NOMO-1 (cell line): ENCODE measurements around the gene ZC3H7B.

ENCODE experiments used
- DNase-seq, 2 experiments: peaks; one replicate each; lab custom pipeline; 2025; ENCODE audit not compliant: unreplicated experiment in 2 of 2; lab: John Stamatoyannopoulos, UW

The ZC3H7B gene

DNA sequence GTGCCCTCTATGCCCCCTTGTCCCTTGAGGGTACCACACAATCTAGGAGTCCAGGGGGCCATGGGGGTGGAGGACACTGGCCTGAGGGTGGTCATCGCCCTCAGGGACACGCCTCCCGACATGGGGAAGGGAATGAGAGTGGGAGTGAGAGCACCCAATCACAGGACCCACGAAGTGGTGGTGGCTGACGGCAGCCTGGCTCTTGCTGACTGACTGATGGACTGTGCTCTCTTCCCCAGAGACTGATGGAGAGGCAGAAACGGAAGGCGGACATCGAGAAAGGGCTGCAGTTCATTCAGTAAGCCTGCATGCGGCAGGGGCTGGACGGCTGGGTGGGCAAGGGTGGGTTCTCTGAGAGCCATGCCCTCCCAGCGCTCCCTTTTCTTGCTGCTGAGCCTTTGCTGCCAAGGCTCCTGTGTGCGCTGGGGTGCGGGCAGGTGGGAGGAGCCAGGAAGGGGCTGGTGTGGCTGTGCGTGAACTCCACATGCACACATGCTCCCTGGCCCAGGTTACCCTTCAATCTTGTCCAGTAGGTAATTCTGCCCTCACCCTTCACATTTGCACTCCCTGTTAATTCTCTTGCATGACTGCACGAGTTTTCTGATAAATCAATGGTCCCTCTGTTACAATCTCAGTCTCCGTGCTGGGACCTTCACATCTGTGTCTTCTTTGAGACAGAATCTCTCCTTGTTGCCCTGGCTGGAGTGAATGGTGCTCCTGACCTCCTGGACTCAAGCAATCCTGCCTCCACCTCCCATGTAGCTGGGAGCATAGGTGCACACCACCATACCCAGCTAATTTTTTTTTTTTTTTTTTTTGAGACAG, 19.3 kb downstream of the ZC3H7B start:
- DNase-seq, result no peak

DNA sequence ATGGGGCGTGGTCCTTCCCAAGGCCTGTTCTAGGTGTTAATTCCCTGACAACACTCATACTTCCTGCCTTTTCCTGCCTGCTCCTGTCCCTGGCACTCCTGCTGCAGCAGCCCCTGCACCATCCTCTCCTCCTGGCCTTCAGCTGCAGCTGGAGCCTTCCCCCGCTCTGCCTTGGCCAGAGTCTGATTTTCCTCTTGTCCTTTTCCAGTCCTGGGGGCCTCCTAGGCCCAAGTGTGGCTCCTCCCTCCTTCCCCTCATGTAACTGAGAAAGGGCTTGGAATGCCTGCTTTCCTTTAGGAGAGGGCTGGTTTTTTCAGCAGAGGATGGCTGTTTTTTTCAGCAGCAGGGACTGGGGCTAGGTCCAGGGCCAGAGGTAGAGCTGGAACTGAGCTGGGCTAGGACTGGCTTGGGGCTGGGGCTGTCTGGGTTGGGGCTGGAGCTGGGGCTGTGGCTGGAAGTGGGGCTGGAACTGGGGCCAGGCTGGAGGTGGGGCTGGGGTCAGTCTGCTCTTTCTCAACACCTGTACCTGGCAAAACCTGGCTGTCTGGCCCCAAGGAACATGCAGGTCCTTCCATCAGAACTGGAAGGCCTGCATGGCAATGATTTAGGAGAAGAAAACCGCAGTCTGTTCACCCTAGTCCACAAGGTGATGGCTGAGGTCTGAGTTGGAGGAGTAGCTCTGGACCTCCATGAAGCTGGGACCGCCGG, 23.6 kb downstream of the ZC3H7B start:
- DNase-seq, result no peak

DNA sequence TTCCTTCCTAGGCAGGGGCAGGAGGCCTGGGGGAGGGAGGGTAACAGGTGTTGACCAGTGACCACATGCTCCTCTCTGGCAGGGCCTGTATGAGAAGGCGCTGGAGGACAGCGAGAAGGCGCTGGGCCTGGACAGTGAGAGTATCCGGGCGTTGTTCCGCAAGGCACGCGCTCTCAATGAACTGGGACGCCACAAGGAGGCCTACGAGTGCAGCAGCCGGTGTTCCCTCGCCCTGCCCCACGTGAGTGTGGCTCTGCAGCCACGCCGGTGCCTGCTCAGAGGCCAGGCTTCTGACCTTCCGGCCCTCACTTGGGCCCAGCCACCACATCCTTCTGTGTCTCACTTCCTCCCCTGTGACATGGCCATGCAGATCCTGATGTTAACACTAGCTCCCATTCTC, 25.8 kb downstream of the ZC3H7B start:
- DNase-seq, result no peak

DNA sequence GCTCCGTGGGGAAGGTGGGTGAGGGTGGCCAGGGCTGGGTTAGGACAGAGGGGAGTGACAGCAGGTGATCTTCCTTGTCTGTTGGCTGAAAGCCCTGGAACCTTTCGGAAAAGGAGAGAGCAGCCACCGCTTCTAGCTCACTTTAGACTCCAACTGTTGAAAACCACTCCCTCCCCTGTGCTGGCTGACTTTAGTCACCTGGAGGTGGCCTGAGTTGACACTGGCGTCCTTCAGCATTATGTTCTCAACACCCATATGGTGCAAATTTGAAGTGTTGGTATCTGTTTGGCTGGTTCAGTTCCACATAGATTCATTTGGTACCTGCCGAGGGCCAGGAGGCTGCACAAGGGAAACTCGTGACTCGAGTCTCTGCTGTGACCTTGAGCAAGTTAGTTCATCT, 28.8 kb downstream of the ZC3H7B start:
- DNase-seq, result no peak

DNA sequence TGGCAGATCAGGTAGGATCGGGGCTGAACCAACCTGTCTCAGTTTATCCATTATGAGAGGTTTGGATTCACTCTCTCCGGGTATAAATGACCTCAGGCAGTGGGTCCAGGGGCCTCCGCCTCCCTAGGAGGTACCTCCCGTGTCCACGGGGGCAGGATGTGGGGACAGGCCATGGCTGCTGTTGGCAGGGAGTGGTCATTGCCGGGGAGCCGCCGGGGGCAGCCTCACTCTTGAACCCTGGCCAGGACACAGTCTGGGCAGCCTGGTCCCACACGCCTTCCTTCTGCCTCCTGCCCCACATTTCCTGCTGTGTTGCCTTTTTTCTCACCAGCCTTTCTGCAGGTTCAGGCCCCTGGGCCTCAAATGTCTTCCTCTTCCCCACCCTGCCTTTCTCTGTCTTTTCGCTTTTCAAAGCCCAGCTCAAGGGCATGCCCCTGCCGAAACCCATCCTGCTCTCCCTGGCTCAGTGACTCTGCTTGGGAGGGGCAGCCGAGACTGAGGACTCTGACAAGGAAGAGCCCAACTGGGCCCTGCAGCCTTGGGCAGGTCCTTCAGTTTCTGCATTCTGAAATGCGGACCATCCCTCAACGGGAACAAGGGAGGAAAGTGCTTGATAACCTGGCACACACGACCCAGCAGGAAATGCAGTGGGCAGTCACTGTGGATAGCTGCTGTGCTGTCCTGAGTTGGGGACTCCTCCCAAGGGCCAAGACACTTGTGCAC, 31.1 kb downstream of the ZC3H7B start:
- no peak for DNase-seq

DNA sequence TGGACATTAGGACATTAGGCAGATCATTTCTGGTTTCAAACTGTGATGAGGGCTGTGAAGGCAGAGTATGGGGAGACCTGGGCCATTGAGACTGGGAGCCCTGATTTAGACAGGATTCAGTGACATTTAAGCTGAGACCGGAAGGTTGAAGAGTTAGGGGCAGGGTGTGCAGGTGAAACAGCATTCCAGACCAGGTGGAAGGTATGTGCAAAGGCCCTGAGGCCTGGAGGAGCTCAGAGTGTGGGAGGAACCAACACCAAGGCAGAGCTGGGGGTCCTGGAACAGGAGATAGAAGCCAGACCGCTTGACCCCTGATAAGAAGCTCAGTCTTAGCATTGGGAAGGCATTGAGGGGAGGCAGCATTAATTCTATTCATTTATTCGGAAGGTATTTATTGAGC, 32.5 kb downstream of the ZC3H7B start:
- no peak for DNase-seq

DNA sequence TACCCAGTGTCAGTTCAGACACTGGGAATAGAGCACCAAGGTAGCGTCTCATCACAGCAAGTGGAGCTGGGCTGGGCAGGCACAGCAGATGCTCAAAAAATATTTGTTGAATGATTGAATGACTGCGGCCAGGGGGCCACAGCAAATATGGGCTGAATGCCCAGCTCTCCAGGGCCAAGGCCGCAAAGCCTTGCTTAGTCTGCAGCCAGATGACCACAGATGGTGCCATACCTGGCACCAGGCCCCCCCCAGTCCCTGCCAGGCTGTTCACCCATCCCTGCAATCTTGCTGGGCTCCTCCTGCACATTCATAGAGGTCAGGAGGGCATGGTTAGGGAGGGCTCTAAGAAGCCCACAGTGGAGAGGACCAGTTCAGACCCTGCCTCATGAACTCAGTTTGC, 32.9 kb downstream of the ZC3H7B start:
- no peak for DNase-seq

DNA sequence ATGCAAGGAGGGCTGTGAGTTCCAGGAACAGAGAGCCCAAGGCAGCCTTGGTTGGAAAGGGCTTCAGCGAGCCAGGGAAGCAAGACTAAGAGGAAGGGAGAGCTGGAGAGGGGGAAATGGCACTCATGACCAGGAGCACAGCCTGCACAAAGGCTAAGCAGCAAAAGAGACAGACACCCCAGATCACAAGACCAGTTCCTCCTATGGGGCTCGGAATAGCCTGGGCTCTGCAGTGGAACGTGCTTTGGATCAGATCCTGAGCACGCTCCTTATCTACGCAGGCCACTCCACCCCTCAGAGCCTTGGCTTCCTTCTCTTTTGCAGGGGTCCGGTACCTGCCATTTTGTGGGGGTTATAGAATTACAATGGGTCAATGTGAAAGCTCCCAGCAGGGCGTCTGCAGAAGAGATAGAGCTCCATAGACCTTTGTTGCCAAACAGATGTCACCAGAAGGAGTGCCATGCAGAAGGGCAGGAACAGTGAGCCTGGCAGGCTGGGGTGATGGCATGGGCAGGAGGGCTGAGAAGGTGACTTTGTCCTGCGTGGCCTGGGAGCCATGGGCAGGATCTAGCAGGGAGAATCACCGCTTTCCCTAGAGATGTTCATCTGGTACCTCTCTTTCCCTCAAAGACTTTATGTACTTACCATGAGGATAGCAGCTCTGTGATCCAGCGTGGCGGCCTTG, 33.8 kb downstream of the ZC3H7B start:
- DNase-seq, result no peak

DNA sequence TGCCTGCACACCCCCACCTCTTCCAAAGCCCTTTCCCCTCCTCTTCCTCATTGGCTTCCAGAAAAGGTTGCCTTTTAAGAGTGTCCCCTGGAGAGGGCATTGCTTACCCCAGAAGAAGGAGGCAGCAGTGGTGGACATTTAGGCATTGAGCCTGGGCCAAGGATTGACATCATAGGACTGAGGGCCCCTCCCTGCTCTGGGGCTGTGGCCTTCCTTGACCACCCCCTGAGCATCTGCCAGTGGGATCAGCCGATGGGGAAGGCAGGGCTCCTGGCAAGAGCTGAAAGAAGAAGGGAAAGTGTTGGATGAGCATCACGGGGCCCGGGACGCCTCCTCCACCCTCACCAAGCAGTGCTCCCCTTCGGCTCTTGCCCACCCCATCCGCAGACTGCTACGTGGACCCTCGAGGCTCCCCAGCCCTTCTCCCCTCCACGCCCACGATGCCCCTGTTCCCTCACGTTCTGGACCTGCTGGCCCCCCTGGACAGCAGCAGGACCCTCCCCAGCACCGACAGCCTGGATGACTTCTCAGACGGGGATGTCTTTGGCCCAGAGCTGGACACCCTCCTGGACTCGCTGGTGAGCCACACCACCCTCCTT, 37.4 kb downstream of the ZC3H7B start:
- DNase-seq, result no peak

DNA sequence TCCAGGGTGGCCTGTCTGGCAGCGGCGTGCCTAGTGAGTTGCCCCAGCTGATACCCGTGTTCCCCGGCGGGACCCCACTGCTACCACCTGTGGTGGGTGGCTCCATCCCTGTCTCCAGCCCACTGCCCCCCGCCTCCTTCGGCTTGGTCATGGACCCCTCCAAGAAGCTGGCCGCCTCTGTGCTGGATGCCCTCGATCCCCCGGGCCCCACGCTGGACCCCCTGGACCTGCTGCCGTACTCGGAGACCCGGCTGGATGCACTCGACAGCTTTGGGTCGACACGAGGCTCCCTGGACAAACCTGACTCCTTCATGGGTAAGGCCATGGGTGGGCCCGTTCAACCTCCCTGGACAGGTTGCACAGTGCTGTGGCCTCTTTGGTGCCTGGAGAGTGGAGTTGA, 38.5 kb downstream of the ZC3H7B start:
- no peak for DNase-seq

DNA sequence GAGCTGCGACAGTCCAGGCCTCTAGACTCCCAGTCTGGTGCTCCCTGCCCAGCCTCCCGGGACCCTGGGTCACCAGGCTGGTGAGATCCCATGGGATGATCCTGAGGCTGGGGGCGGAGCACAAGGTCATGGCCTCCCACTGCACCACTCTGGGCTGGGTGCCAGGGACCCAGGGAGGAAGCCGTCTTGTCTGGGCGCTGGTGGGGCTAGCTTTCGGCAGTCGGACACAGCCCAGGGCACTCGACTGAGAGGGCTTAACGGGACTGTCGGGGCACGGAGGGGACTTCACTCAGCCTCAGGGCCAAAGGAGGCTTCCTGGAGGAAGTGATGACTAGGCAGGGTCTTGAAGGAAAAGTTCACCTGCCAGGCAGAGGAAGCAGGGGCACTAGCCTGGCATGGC, 39.0 kb downstream of the ZC3H7B start:
- DNase-seq, result no peak

DNA sequence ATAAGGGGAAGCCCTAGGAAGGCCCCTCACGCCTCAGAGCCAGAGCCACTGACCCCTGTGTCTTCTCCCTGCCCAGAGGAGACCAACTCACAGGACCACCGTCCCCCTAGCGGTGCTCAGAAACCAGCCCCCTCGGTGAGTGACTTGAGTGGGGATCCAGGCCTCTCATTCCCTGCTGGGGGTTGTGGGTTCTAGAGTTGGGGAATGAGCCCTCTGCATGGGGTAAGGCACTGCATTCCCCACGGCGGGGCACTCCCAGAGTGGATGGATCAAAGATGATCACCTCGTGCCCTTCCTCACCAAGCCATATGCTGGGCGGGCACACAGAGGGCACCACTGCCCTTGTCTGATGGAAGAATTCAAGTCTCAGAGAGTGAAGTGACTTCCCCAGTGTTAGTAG, 39.7 kb downstream of the ZC3H7B start:
- DNase-seq, result no peak

DNA sequence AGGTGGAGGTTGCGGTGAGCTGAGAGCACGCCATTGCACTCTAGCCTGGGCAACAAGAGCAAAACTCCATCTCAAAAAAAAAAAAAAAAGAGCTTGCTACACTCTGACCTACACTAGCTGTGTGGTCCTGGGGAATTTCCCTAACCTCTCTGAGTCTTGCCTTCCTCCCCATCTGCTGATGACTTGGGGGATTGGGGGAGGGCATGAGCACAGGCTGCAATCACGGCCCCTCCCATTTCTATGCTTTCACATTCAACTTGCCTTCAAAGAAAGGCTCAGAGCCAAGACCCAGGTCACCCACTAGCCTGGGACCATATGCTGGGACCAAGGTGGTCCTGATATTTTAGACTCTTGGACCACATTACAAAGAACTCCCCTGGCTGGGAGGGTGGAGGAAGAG, 40.7 kb downstream of the ZC3H7B start:
- no peak for DNase-seq

DNA sequence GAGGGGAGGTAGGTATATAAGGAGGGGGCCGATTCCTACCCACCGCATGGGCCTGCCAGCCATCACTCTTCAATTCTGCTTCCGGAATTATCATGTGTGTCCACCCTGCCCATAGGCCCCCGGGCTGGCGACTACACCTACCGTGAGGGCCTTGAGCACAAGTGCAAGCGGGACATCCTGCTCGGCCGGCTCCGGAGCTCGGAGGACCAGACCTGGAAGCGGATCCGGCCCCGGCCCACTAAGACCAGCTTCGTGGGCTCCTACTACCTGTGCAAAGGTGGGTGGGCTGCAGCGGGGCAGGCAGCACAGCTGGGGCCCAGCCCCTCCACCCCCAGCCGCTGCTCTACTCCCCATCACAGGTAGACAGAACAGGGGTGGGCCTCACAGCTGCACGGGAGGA, 42.0 kb downstream of the ZC3H7B start:
- no peak for DNase-seq

DNA sequence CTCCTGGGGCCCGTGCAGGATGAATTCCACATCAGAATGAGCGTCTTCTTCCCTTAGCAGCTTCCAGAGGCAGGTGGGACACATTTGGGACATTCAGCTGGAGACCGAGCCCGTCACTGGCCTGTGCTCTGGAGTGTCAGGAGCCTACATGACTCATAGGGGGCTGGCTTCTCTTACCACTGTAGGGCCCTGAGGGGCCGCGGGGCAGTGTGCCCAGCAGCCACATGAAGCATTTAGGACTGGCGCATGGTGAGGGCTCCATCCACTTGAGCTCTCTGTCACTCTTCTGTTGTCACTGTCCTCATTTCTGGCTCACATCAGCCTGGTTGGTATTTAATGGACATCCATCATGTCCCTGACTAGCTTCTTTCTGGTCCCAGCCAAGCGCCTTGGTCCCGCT, 42.4 kb downstream of the ZC3H7B start:
- DNase-seq, result no peak

DNA sequence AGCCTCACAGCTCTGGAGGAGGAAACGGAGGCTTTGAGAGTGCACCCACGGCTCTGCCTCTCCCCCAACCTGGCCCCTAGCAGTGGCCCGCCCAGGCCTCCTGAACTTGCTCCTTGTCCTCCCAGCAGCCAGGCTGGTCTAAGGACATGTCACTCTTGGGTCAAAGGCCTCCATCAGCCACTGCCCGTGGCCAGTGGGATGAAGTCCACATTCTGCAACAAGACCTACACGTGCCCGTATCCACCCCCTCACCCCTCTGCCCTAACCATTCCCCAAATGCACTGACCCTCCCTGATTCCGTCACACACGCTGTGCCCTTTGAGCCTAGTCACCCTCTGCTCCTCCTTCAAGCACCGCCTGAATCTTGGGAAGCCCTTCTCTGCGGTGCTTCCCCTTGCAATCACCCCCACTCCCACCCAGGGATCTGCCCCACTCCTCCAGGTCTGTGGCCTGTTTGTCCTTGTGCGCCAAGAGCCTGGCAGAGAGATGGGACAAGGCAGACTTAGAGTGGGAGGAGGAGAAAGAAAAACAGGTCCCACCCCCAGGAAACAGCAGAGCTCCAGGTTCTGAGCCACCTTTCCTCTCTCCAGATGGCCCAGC, 43.0 kb downstream of the ZC3H7B start:
- no peak for DNase-seq

DNA sequence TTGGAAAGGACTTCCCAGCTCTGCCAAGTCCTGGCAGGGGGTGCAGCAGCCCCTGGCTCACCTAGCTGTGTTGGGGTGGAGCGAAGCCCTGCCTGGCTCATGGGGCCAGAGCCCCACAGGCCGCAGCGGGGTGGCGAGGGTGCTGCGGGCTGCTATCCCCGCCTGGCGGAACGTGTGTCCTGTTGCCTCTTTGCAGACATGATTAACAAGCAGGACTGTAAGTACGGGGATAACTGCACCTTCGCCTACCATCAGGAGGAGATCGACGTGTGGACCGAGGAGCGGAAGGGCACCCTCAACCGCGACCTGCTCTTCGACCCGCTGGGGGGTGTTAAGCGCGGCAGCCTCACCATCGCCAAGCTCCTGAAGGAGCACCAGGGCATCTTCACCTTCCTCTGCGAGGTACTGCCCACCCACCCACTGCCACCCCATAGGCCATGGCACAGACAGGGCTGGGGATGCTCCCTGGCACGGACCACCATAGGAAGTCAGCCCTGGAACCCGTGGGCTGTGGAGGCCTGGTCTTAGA, 44.5 kb downstream of the ZC3H7B start:
- DNase-seq, result no peak

DNA sequence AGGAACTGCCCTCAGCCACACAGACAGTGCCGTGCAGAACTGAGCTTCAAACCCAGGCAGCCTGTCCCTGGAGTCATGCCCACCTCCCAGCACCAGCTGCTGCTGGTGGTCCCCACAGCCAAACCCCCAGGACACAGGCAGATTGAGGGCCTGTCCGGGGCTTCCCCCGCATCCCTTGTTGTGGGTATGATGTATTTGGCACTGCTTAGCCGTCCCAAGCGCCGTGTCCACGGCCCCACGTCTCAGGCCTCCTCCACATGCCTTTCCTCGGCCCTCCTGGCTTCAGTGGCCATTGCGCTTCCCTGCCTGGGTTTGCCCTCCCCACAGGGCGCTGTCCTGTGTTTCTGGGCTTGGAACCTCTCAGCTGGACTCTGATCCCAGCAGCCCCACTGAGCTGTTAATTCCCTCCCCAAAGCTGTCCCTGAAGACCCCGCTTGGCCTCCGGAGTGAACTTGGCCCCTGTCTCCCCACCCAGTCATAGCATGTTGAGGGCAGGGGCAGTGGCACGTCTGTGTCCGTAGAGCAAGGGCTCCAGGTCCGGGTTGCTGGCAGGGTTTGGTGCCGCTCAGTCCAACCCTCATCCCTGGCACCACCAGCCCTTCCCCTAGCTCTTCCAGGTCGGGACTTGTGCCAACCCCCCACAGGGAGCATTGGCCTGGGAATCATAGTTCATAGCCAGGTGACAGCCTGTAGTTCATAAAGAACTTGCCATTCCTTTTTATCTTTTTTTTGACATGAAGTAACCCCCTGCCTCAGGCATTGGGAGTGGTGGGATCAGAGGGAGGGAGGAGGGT, 45.9 kb downstream of the ZC3H7B start:
- DNase-seq, result no peak

DNA sequence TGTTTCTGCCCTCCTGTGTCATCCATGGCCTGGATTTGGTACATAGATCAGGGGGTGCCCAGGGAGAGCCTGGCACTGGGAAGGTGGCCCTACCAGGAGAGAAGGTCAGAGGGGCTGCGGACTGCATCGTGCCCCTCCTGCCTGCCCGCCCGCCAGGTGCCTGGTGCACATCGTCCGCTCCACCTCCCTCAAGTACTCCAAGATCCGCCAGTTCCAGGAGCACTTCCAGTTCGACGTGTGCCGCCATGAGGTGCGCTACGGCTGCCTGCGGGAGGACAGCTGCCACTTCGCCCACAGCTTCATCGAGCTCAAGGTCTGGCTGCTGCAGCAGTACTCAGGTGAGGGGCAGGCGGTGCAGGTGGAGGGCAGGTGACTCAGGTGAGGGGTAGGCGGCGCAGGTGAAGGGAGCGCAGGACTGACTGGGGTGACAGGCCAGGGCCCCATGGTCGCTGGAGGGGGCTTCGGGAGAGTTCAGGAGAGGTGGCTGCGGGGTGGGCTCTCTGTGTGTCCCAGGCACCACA, 47.7 kb downstream of the ZC3H7B start:
- DNase-seq, result no peak
